ENCODE data around the gene SENP1.

The SENP1 gene

DNA sequence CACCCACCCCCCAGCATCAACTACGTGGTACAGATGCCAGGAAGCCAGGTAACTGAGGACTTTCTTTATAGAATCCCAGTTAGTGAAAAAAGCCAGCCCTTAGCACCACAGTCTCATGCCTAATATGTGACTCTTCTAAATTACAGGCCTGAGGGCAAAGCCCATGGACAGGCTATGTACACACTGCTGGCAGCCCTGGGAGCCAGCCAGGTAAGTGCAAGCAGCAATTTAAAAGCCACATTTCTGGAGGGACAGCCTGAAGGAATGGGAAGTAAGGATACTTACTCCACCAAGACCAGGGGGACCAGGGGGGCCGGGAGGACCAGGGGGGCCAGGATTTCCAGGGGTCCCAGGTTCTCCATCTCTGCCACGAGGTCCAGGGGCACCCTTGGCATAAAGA is 108.6 kb downstream of the SENP1 start:
- H3K79me2 ChIP-seq (ENCODE audit: insufficient read depth, low read depth) = no peaks in the 10 kb centered on the region
- H4K20me1 ChIP-seq (ENCODE audit: insufficient read depth) = no peaks in the 10 kb centered on the region
- no peak for TF ChIP-seq CTCF (conservative IDR thresholded peaks at IDR 0.05; ENCODE audit: low read depth, low read length)
- no peak overlapping the region for H3K9ac ChIP-seq
- H3K4me1 ChIP-seq (ENCODE audit: low read depth, poor library complexity, severe bottlenecking) = no peaks in the 10 kb centered on the region
- no peaks in the 10 kb centered on the region for H3K36me3 ChIP-seq (ENCODE audit: insufficient read depth)
- peaks cover 28% of the 10 kb centered on the region for H3K27me3 ChIP-seq (ENCODE audit: insufficient read depth, low read depth)
- H3K27ac ChIP-seq = no peak overlapping the region
- H2AFZ ChIP-seq (ENCODE audit: low read depth) = no peak overlapping the region
- no peak overlapping the region for H3K4me2 ChIP-seq
- H3K4me3 ChIP-seq (IDR thresholded peaks at IDR 0.05; ENCODE audit: insufficient read depth, low read depth, low read length) = no peak overlapping the region

DNA sequence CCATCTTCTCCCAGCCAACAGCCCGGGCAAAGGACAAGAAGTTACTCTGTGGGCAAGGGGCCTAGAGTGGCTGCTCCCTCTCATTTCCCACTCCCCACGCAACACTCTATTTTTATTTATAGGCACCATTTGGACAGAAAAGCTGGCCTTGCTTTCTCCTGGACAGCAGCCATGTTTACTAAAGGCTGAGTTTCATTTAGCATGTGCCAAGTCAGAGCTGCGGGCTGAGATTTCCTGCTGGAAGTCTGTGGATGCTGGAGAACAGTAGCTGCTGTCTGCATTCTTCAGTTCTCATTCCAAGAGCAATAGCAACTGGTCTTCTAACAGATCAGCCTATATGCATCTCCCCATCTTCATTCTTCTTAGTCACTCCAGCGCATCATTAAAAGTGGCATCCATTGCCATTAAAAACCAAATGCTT is 109.9 kb downstream of the SENP1 start:
- Histone ChIP-seq H3K4me3 (IDR thresholded peaks at IDR 0.05; ENCODE audit: insufficient read depth, low read depth, low read length) (no peak overlapping the region), H4K20me1 (ENCODE audit: insufficient read depth) (no peaks in the 10 kb centered on the region), H3K4me1 (ENCODE audit: low read depth, poor library complexity, severe bottlenecking) (no peaks in the 10 kb centered on the region), H3K9ac (no peak overlapping the region), H3K36me3 (ENCODE audit: insufficient read depth) (no peaks in the 10 kb centered on the region), H3K79me2 (ENCODE audit: insufficient read depth, low read depth) (no peaks in the 10 kb centered on the region), H3K27me3 (ENCODE audit: insufficient read depth, low read depth) (peaks cover 15% of the 10 kb centered on the region), H3K4me2 (no peak overlapping the region), H2AFZ (ENCODE audit: low read depth) (no peak overlapping the region), H3K27ac (no peak overlapping the region)
- no peak for TF ChIP-seq CTCF (conservative IDR thresholded peaks at IDR 0.05; ENCODE audit: low read depth, low read length)

DNA sequence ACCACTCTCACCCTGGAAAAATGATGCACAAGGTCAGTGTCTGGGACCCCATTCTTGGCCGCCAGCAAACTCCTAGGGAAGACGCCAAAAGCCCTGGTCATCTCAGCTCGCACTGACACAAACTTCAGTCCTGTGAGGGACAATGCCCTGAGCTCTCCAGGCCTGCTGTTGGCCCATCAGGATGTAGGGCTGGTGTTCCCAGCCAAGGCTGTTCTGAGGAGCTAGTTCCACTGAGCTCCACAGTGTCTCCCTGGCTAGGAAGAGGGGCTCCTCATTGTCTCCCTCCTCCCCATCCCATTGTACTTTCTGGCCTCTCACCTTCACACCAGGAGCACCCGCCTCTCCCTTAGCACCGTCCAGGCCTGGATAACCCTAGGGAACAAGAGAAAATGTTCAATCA is 112.4 kb downstream of the SENP1 start:
- Histone ChIP-seq H4K20me1 (ENCODE audit: insufficient read depth) (no peaks in the 10 kb centered on the region), H3K79me2 (ENCODE audit: insufficient read depth, low read depth) (no peaks in the 10 kb centered on the region), H3K36me3 (ENCODE audit: insufficient read depth) (no peaks in the 10 kb centered on the region), H3K27me3 (ENCODE audit: insufficient read depth, low read depth) (no peaks in the 10 kb centered on the region), H3K4me2 (no peak overlapping the region), H3K4me3 (IDR thresholded peaks at IDR 0.05; ENCODE audit: insufficient read depth, low read depth, low read length) (no peak overlapping the region), H3K4me1 (ENCODE audit: low read depth, poor library complexity, severe bottlenecking) (no peaks in the 10 kb centered on the region), H3K27ac (no peak overlapping the region), H3K9ac (no peak overlapping the region), H2AFZ (ENCODE audit: low read depth) (no peak overlapping the region)
- TF ChIP-seq CTCF (conservative IDR thresholded peaks at IDR 0.05; ENCODE audit: low read depth, low read length) = no peak
